H9 (cell line): ENCODE results near the gene ATP5IF1. TPM values are rescaled to one million over a fixed set of nuclear protein-coding genes. Genes with fewer than 3 reads are reported as not detected.

Source experiments
- DNase-seq: peaks from one replicate; pipeline ENCODE4 v3.0.0-alpha.2; 2017
- H2AFZ ChIP-seq: one replicate; pipeline ENCODE4 v1.6.1; 2013; ENCODE audit warnings: mild to moderate bottlenecking, low read length, control low read depth, moderate library complexity
- H2AK5ac ChIP-seq: 2 replicates; pipeline ENCODE4 v1.6.1; 2013; ENCODE audit warnings: low read length, control low read depth, mixed read lengths; ENCODE audit not compliant: insufficient read length
- H2BK120ac ChIP-seq: one replicate; pipeline ENCODE4 v1.6.1; 2013; ENCODE audit warnings: low read depth, mild to moderate bottlenecking, low read length, control low read depth, inconsistent platforms; ENCODE audit not compliant: poor library complexity, severe bottlenecking
- H2BK12ac ChIP-seq: 2 replicates; pipeline ENCODE4 v1.6.1; 2013; ENCODE audit warnings: low read length, control low read depth, mixed read lengths, low read depth; ENCODE audit not compliant: insufficient read length
- H2BK15ac ChIP-seq: 2 replicates; pipeline ENCODE4 v1.6.1; 2013; ENCODE audit warnings: low read depth, low read length, control low read depth
- H2BK20ac ChIP-seq: one replicate; pipeline ENCODE4 v1.6.1; 2013; ENCODE audit warnings: low read depth, mild to moderate bottlenecking, low read length, control low read depth, inconsistent platforms; ENCODE audit not compliant: poor library complexity, severe bottlenecking
- H2BK5ac ChIP-seq: 2 replicates; pipeline ENCODE4 v1.6.1; 2013; ENCODE audit warnings: low read length, control low read depth, mixed read lengths; ENCODE audit not compliant: insufficient read length
- H3K14ac ChIP-seq: 2 replicates; pipeline ENCODE4 v1.6.1; 2013; ENCODE audit warnings: low read length, control low read depth; ENCODE audit not compliant: insufficient read depth
- H3K18ac ChIP-seq: 2 replicates; pipeline ENCODE4 v1.6.1; 2013; ENCODE audit warnings: low read depth, mild to moderate bottlenecking, mixed read lengths, low read length, control low read depth; ENCODE audit not compliant: insufficient read length
- H3K23ac ChIP-seq: 2 replicates; pipeline ENCODE4 v1.6.1; 2013; ENCODE audit warnings: low read length, control low read depth, mixed read lengths, low read depth; ENCODE audit not compliant: insufficient read length
- H3K23me2 ChIP-seq: 2 replicates; pipeline ENCODE4 v1.6.1; 2013; ENCODE audit warnings: low read depth, mild to moderate bottlenecking, mixed read lengths, low read length, control low read depth; ENCODE audit not compliant: insufficient read length, poor library complexity, severe bottlenecking
- H3K27ac ChIP-seq: 2 replicates; pipeline ENCODE4 v1.5.1; 2013; ENCODE audit warnings: low read length, control low read depth, mixed read lengths, low read depth; ENCODE audit not compliant: insufficient read length
- H3K27me3 ChIP-seq: 2 replicates; pipeline ENCODE4 v1.6.1; 2013; ENCODE audit warnings: low read length, control low read depth, inconsistent platforms; ENCODE audit not compliant: insufficient read depth
- H3K4ac ChIP-seq: 2 replicates; pipeline ENCODE4 v1.6.1; 2013; ENCODE audit warnings: low read depth, mild to moderate bottlenecking, control low read depth, inconsistent platforms, low read length, moderate library complexity
- H3K4me1 ChIP-seq: 2 replicates; pipeline ENCODE4 v1.6.1; 2013; ENCODE audit warnings: low read length, control low read depth, inconsistent platforms; ENCODE audit not compliant: insufficient read depth
- H3K4me2 ChIP-seq: 2 replicates; pipeline ENCODE4 v1.6.1; 2013; ENCODE audit warnings: low read length, control low read depth, mixed read lengths; ENCODE audit not compliant: insufficient read length, insufficient read depth
- H3K56ac ChIP-seq: 2 replicates; pipeline ENCODE4 v1.6.1; 2013; ENCODE audit warnings: low read depth, mild to moderate bottlenecking, mixed read lengths, low read length, control low read depth; ENCODE audit not compliant: insufficient read length
- H3K79me1 ChIP-seq: 2 replicates; pipeline ENCODE4 v1.6.1; 2013; ENCODE audit warnings: low read depth, mild to moderate bottlenecking, moderate library complexity, low read length, control low read depth, inconsistent platforms; ENCODE audit not compliant: insufficient read depth, poor library complexity, severe bottlenecking
- H3K79me2 ChIP-seq: 2 replicates; pipeline ENCODE4 v1.6.1; 2013; ENCODE audit warnings: low read length, control low read depth, inconsistent platforms; ENCODE audit not compliant: insufficient read depth
- H3K9ac ChIP-seq: 2 replicates; pipeline ENCODE4 v1.6.1; 2013; ENCODE audit warnings: low read length, control low read depth, mixed read lengths; ENCODE audit not compliant: insufficient read length; ENCODE audit errors: extremely low read depth
- H3K9me3 ChIP-seq: one replicate; pipeline ENCODE4 v1.6.1; 2013; ENCODE audit warnings: low read depth, low read length, inconsistent platforms; ENCODE audit not compliant: control insufficient read depth
- H3T11ph ChIP-seq: one replicate; pipeline ENCODE4 v1.6.1; 2013; ENCODE audit warnings: mild to moderate bottlenecking, low read length, control low read depth, inconsistent platforms
- H4K20me1 ChIP-seq: one replicate; pipeline ENCODE4 v1.6.1; 2013; ENCODE audit not compliant: control insufficient read depth, insufficient read length, insufficient read depth
- H4K5ac ChIP-seq: 2 replicates; pipeline ENCODE4 v1.6.1; 2013; ENCODE audit warnings: low read depth, mild to moderate bottlenecking, mixed read lengths, low read length, control low read depth; ENCODE audit not compliant: insufficient read length
- H4K8ac ChIP-seq: replicated peaks from 2 replicates; pipeline ENCODE4 v1.6.1; 2013; ENCODE audit warnings: low read length, control low read depth, mixed read lengths, low read depth; ENCODE audit not compliant: insufficient read length
- H4K91ac ChIP-seq: 2 replicates; pipeline ENCODE4 v1.6.1; 2013; ENCODE audit warnings: low read depth, mild to moderate bottlenecking, moderate library complexity, mixed read lengths, low read length, control low read depth; ENCODE audit not compliant: insufficient read length
- H3K27ac Mint-ChIP-seq, 3 experiments: 2 replicates in 2 of 3; 3 replicates in 1 of 3; pipeline ENCODE4 v1.8.0; 2020 to 2021; ENCODE audit warnings: mixed read lengths in 3 of 3, mild to moderate bottlenecking in 1 of 3, moderate library complexity in 1 of 3
- H3K27me3 Mint-ChIP-seq: 2 replicates; pipeline ENCODE4 v1.8.0; 2021; ENCODE audit warnings: low read depth, mild to moderate bottlenecking, moderate library complexity, mixed read lengths
- H3K36me3 Mint-ChIP-seq, 3 experiments: 2 replicates in 2 of 3; 3 replicates in 1 of 3; pipeline ENCODE4 v1.8.0; 2020 to 2021; ENCODE audit warnings: low read depth in 3 of 3, mixed read lengths in 3 of 3; ENCODE audit not compliant: insufficient read depth in 1 of 3
- H3K4me1 Mint-ChIP-seq, 2 experiments: 2 replicates each; pipeline ENCODE4 v1.8.0; 2020; ENCODE audit warnings: mixed read lengths in 2 of 2
- H3K4me3 Mint-ChIP-seq, 2 experiments: 2 replicates in 1 of 2; 3 replicates in 1 of 2; pipeline ENCODE4 v1.8.0; 2020 to 2021; ENCODE audit warnings: mild to moderate bottlenecking in 2 of 2, mixed read lengths in 2 of 2, moderate library complexity in 1 of 2
- H3K9me3 Mint-ChIP-seq, 2 experiments: 2 replicates in 1 of 2; 3 replicates in 1 of 2; pipeline ENCODE4 v1.8.0; 2020; ENCODE audit warnings: mild to moderate bottlenecking in 2 of 2, mixed read lengths in 2 of 2, moderate library complexity in 1 of 2
- WGBS: extraction: QIAGEN DNeasy Blood & Tissue Kit; methylation state at CpG from one replicate; pipeline ENCODE4 v1.1.7; 2013; ENCODE audit warnings: missing lambda C conversion rate, low lambda C conversion rate, mixed read lengths; ENCODE audit not compliant: insufficient read length; ENCODE audit errors: extremely low coverage; 5-methylcytosine and 5-hydroxymethylcytosine counted together
- long read RNA-seq: library from polyadenylated mRNA; unstranded; transcript quantifications from one replicate; pipeline ENCODE4 v2.0.0, GENCODE V29; 2020
- total RNA-seq: library from RNA; stranded (reverse); gene quantifications from 2 replicates; pipeline ENCODE4 v1.2.1, GENCODE V29; 2021
- TF ChIP-seq, protein P1 (sequence below): fragments of 200-600 bp; sonication (generic); conservative IDR thresholded peaks from 3 replicates; pipeline ENCODE4 v1.8.0; 2021; ENCODE audit warnings: antibody characterized with exemption, mild to moderate bottlenecking

ATP5IF1 gene
- total RNA-seq: 257 and 275 TPM in 2 replicates
- long read RNA-seq, transcript ATP5IF1-202 (2 exons, 1,855 nt): minor isoform, 18 of 71 reads
- long read RNA-seq, transcript ATP5IF1-201 (3 exons, 494 nt): major isoform, 42 of 71 reads
- long read RNA-seq, partial matches to known transcripts: 0 of 71 reads
- long read RNA-seq, other reads (novel, unspliced or antisense): 10 of 71 reads

DNA sequence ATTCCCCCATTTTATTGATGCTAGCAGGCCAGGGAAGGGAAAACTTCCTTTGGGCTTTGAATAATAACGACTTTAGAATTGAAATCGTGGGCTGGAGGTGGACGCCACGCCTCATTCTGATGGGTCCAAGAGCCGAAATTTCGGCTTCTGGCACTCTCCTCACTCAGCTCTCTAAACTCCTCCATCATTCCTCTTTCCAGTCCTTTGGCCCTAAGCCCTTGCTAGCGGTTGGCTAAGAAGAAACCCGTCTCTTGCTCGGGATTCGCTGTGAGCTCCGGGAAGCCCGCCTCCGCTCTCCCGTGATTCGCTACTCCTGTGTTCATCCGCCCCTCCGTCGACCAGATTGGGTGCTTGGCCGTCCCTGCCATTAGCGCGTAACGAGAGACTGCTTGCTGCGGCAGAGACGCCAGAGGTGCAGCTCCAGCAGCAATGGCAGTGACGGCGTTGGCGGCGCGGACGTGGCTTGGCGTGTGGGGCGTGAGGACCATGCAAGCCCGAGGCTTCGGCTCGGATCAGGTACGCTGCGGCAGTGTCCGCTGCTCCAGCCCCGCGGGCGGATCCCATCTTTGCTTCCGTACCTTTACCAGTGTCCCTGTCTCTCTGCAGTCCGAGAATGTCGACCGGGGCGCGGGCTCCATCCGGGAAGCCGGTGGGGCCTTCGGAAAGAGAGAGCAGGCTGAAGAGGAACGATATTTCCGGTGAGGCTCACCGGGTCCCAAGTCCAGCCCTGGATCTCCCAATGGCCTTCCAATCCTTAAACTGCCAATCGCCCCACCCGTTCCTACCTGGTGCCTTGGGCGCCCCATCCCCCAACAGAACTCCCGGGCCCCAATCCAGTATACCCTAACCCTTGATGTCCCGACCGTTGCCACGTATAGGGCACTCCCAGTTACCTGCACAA is at the start of gene ATP5IF1:
TSS of gene ATP5IF1 (plus strand) at position 370 of the 901 bp plus-strand sequence. CDS start at position 430, 60 bp downstream.
- no peak within 1 kb of the TSS for H3K56ac ChIP-seq
- no peak within 1 kb of the TSS for H4K91ac ChIP-seq
- no CpG with 5 or more reads among the region's 60 CpGs for WGBS
- peak within 1 kb of the TSS; percentile 86 for H3K9ac ChIP-seq
- Mint-ChIP-seq H3K27ac (no peak within 1 kb of the TSS), H3K36me3 (peaks cover 0 to 7% (median 1%) of the 10 kb centered on the region in 3 experiments; a peak in 3 of 7 replicates), H3K4me3 (no peak within 1 kb of the TSS), H3K27me3 (no peaks in the 10 kb centered on the region), H3K4me1 (peaks cover 6 to 9% of the 10 kb centered on the region in 2 experiments; a peak in 3 of 4 replicates), H3K9me3 (peaks cover 0 to 3% of the 10 kb centered on the region in 2 experiments; a peak in 1 of 5 replicates)
- H3K79me2 ChIP-seq: peaks cover 16% of the 10 kb centered on the region; the same call in 1 of the 2 replicates
- H2AK5ac ChIP-seq: no peak within 1 kb of the TSS
- H3K27ac ChIP-seq: no peak within 1 kb of the TSS
- no peaks in the 10 kb centered on the region for H4K20me1 ChIP-seq
- no peak within 1 kb of the TSS; the same call in 1 of the 2 replicates for H3K4ac ChIP-seq
- TF ChIP-seq, protein P1, sequence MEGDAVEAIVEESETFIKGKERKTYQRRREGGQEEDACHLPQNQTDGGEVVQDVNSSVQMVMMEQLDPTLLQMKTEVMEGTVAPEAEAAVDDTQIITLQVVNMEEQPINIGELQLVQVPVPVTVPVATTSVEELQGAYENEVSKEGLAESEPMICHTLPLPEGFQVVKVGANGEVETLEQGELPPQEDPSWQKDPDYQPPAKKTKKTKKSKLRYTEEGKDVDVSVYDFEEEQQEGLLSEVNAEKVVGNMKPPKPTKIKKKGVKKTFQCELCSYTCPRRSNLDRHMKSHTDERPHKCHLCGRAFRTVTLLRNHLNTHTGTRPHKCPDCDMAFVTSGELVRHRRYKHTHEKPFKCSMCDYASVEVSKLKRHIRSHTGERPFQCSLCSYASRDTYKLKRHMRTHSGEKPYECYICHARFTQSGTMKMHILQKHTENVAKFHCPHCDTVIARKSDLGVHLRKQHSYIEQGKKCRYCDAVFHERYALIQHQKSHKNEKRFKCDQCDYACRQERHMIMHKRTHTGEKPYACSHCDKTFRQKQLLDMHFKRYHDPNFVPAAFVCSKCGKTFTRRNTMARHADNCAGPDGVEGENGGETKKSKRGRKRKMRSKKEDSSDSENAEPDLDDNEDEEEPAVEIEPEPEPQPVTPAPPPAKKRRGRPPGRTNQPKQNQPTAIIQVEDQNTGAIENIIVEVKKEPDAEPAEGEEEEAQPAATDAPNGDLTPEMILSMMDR: no peak
- H3K27me3 ChIP-seq: no peaks in the 10 kb centered on the region
- no peak within 1 kb of the TSS for H2BK120ac ChIP-seq
- peaks cover 14% of the 10 kb centered on the region for H3K23me2 ChIP-seq
- peak; percentile 98 for DNase-seq
- H3K4me2 ChIP-seq: peak within 1 kb of the TSS; percentile 99
- H3K9me3 ChIP-seq: no peaks in the 10 kb centered on the region
- no peak within 1 kb of the TSS for H3K23ac ChIP-seq
- peak within 1 kb of the TSS; percentile 67 for H3K18ac ChIP-seq
- no peak within 1 kb of the TSS for H2BK12ac ChIP-seq
- H3K14ac ChIP-seq: peak within 1 kb of the TSS; percentile 74
- no peak within 1 kb of the TSS for H2BK15ac ChIP-seq
- H2AFZ ChIP-seq: no peak within 1 kb of the TSS
- no peak within 1 kb of the TSS for H4K8ac ChIP-seq
- no peak within 1 kb of the TSS for H2BK5ac ChIP-seq
- peaks cover 5% of the 10 kb centered on the region for H3K79me1 ChIP-seq
- H3K4me1 ChIP-seq: no peaks in the 10 kb centered on the region
- H4K5ac ChIP-seq: no peak within 1 kb of the TSS
- no peak within 1 kb of the TSS for H2BK20ac ChIP-seq
- H3T11ph ChIP-seq: peak within 1 kb of the TSS; percentile 23
